ENCODE results near the gene BET1L. TPM values are rescaled to one million over a fixed set of nuclear protein-coding genes. Genes with fewer than 3 reads are reported as not detected.

The BET1L gene
- total and polyA plus RNA-seq, 10 of the 15 experiments (the other 5 are each of a cell fraction or from before 2014, with no cell fraction given) = 6.7 to 55.4 (median 39.7) TPM

DNA sequence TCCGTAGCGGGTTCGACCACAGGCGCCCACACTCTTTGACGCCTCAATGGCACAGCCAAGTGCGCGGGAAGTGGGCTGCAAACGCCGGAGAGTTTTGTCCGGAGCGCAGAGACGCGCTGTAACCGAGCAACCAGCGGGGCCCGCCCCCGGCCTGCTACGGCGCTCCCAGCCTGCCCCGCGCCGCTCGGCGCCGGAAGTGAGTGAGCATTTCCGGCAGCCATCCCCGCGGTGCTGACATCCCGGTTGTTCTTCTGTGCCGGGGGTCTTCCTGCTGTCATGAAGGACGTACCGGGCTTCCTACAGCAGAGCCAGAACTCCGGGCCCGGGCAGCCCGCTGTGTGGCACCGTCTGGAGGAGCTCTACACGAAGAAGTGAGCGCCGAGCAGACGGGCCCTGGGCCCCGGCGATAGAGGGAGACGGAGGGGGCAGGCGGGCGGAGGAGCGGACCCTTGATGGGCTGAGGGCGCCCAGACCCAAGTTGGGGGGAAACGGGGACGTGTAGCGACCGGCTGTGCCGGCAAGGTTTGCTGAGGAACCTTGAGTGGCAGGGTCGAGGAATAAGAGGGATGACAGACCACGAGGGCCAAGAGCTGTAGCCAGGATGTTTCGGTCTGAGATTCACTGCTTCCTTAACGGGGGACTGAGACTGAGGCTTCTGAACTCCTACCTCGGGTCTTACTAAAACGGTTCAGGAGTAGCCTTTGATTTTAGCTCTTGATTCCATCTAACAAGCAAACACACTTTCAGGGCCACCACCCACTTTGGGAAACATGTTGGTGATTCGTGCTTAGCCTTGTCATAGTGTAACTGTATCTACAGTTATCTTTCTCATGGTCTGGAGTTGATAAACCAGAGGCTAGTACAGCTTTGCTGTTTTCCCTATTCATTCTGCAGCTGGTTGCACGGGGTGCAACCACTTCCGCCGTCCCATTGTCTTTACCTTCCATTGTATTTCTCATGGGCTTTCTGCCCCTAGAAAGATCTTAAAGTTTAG, 29.9 kb upstream of the BET1L start, which contains the start of gene PSMD13 (continued):
- TF ChIP-seq ZNF24 (IDR thresholded peaks at IDR 0.05) (no peak), KLF5 (IDR thresholded peaks at IDR 0.05; ENCODE audit: partially characterized antibody) (peak; percentile 91), IRF4 (IDR thresholded peaks at IDR 0.05; ENCODE audit: low read depth, low read length) (no peak), NRF1 (conservative IDR thresholded peaks at IDR 0.05; ENCODE audit: low read depth, low read length) (no peak), FOXK2 (IDR thresholded peaks at IDR 0.05) (no peak), SIX5 (IDR thresholded peaks at IDR 0.05; ENCODE audit: low read depth, low read length, severe bottlenecking) (peak; percentile 50), SREBF1 (IDR thresholded peaks at IDR 0.05; ENCODE audit: low read length) (no peak), CHD4 (IDR thresholded peaks at IDR 0.05) (no peak), STAT3 (IDR thresholded peaks at IDR 0.05; ENCODE audit: low read depth, low read length) (no peak), RCOR1 (conservative IDR thresholded peaks at IDR 0.05; ENCODE audit: low read depth, low read length) (no peak), TAF1 (IDR thresholded peaks at IDR 0.05; ENCODE audit: borderline replicate concordance, low read depth, low read length) (peak; percentile 76), NFYA (IDR thresholded peaks at IDR 0.05; ENCODE audit: borderline replicate concordance, low read depth, low read length) (no peak), JUND (IDR thresholded peaks at IDR 0.05; ENCODE audit: low read depth, low read length) (no peak), HDAC6 (IDR thresholded peaks at IDR 0.05; ENCODE audit: unreplicated experiment) (no peak), ZNF207 (IDR thresholded peaks at IDR 0.05; ENCODE audit: borderline replicate concordance) (peak; percentile 98), BACH1 (IDR thresholded peaks at IDR 0.05; ENCODE audit: borderline replicate concordance) (0 out of 2 replicates have a peak, but pooled peaks have one; percentile 13), NR2C1 (IDR thresholded peaks at IDR 0.05) (0 out of 2 replicates have a peak, but pooled peaks have one; percentile 27), RELA (IDR thresholded peaks at IDR 0.05; ENCODE audit: borderline replicate concordance, partially characterized antibody) (no peak), CHD2 (IDR thresholded peaks at IDR 0.05; ENCODE audit: borderline replicate concordance, low read depth, low read length) (no peak), MTA3 (IDR thresholded peaks at IDR 0.05; ENCODE audit: borderline replicate concordance, low read length) (no peak), ETV6 (conservative IDR thresholded peaks at IDR 0.05 in 1 of 2, IDR thresholded peaks at IDR 0.05 in 1 of 2; ENCODE audit: borderline replicate concordance in 1 of 2, low read depth in 1 of 2) (no peak; a peak in 1 of 4 replicates), TARDBP (IDR thresholded peaks at IDR 0.05; ENCODE audit: borderline replicate concordance) (peak; percentile 40; the same call in 1 of the 2 replicates), CBX3 (IDR thresholded peaks at IDR 0.05; ENCODE audit: borderline replicate concordance, low read depth) (no peak), SRF (IDR thresholded peaks at IDR 0.05; ENCODE audit: low read depth in 2 of 2, low read length in 2 of 2) (no peak), RAD21 (IDR thresholded peaks at IDR 0.05; ENCODE audit: insufficient read depth, low read depth, low read length) (no peak), MEF2A (IDR thresholded peaks at IDR 0.05; ENCODE audit: insufficient read depth, low read depth, low read length) (0 out of 2 replicates have a peak, but pooled peaks have one; percentile 23), PML (IDR thresholded peaks at IDR 0.05; ENCODE audit: low read length) (no peak), SMC3 (IDR thresholded peaks at IDR 0.05; ENCODE audit: borderline replicate concordance, low read length) (no peak), ESRRA (IDR thresholded peaks at IDR 0.05; ENCODE audit: low read length) (no peak), DPF2 (IDR thresholded peaks at IDR 0.05) (no peak; the same call in none of the 2 replicates), MYC (IDR thresholded peaks at IDR 0.05; ENCODE audit: insufficient read depth, insufficient read length, insufficient replicate concordance, low read length, severe bottlenecking) (no peak)

All from GM12878 (cell line).